22Rv1 (cell line): ENCODE results near the gene TNFSF13B.
A peak's percentile ranks its signal among the peaks of the same experiment; 100 is the strongest.

Experiments used
- H3K27ac ChIP-seq: fragments of 450-650 bp; 2 replicates; pipeline ENCODE4 v1.5.1; 2017
- CTCF ChIP-seq: fragments of 450-650 bp; IDR thresholded peaks from 2 replicates; pipeline ENCODE4 v1.5.1; 2017; ENCODE audit warnings: mild to moderate bottlenecking
- ZFX ChIP-seq: fragments of 450-650 bp; IDR thresholded peaks from 2 replicates; pipeline ENCODE4 v1.6.1; 2017; ENCODE audit warnings: antibody characterized with exemption, borderline replicate concordance

Gene TNFSF13B

GRCh38 chr13:108269601-108270328, at the start of gene TNFSF13B:
TNFSF13B (plus strand) TSS chr13:108269718; CDS start chr13:108269896, 178 bp downstream.
- TF ChIP-seq CTCF (no peak), ZFX (no peak)
- no peak within 1 kb of the TSS for H3K27ac ChIP-seq

- no peak overlapping the region for H3K27ac ChIP-seq
- TF ChIP-seq CTCF (peak; percentile 34; the same call in 1 of the 2 replicates), ZFX (no peak)
These were observed 49.5 kb upstream of the TNFSF13B start for GRCh38 chr13:108220041-108220440.

GRCh38 chr13:108223687-108224503, 45.6 kb upstream of the TNFSF13B start:
- TF ChIP-seq CTCF (no peak), ZFX (no peak)
- no peak overlapping the region for H3K27ac ChIP-seq

- no peak for TF ChIP-seq ZFX
- no peak for TF ChIP-seq CTCF
- no peak overlapping the region for H3K27ac ChIP-seq
These were observed 44.1 kb upstream of the TNFSF13B start for GRCh38 chr13:108225440-108225839.

- no peak for TF ChIP-seq CTCF
- no peak for TF ChIP-seq ZFX
- no peak overlapping the region for H3K27ac ChIP-seq
These were observed 43.3 kb upstream of the TNFSF13B start for GRCh38 chr13:108226184-108226583.

GRCh38 chr13:108227651-108228272, 41.8 kb upstream of the TNFSF13B start:
- H3K27ac ChIP-seq = no peak overlapping the region
- TF ChIP-seq CTCF (peak; percentile 89), ZFX (no peak)

GRCh38 chr13:108230377-108230776, 39.1 kb upstream of the TNFSF13B start:
- no peak for TF ChIP-seq ZFX
- TF ChIP-seq CTCF = no peak
- H3K27ac ChIP-seq = no peak overlapping the region
